Fibroblast of lung (primary cell): Measurements from ENCODE around the gene MED20. TPM values are rescaled to one million over a fixed set of nuclear protein-coding genes. Genes with fewer than 3 reads are reported as not detected.

ENCODE experiments used
- DNase-seq, 2 donors: peaks; one replicate each; pipeline versions ENCODE4 v3.0.0 to v3.0.0-alpha.2; 2010; ENCODE audit warnings: low read depth in 2 of 2
- H2AFZ ChIP-seq: 2 replicates; pipeline ENCODE4 v1.5.1; 2012; ENCODE audit warnings: low read length, control low read depth, inconsistent platforms
- H3K27ac ChIP-seq: 2 replicates; pipeline ENCODE4 v1.5.1; 2011; ENCODE audit warnings: low read length, control low read depth; ENCODE audit not compliant: insufficient read depth
- H3K27me3 ChIP-seq: 2 replicates; pipeline ENCODE4 v1.5.1; 2011; ENCODE audit warnings: mild to moderate bottlenecking, low read length; ENCODE audit not compliant: control insufficient read depth, insufficient read depth
- H3K36me3 ChIP-seq: 2 replicates; pipeline ENCODE4 v1.5.1; 2011; ENCODE audit warnings: low read length; ENCODE audit not compliant: control insufficient read depth, insufficient read depth
- H3K4me1 ChIP-seq: 2 replicates; pipeline ENCODE4 v1.5.1; 2011; ENCODE audit warnings: low read length; ENCODE audit not compliant: control insufficient read depth, insufficient read depth; ENCODE audit errors: extremely low read depth
- H3K4me2 ChIP-seq: 2 replicates; pipeline ENCODE4 v1.5.1; 2011; ENCODE audit warnings: low read length, control low read depth; ENCODE audit not compliant: insufficient read depth; ENCODE audit errors: extremely low read depth
- H3K4me3 ChIP-seq, 4 experiments: fragments of 200-600 bp in 1 of 4; sonication (generic) in 1 of 4; replicated peaks in 1 of 4; 2 replicates each; pipeline ENCODE4 v1.5.1; 2011 to 2016; ENCODE audit warnings: low read length in 4 of 4, low read depth in 3 of 4, mild to moderate bottlenecking in 3 of 4, control low read depth in 2 of 4, inconsistent platforms in 1 of 4, mixed read lengths in 1 of 4; ENCODE audit not compliant: insufficient read depth in 1 of 4; ENCODE audit errors: control extremely low read depth in 1 of 4
- H3K79me2 ChIP-seq: 2 replicates; pipeline ENCODE4 v1.5.1; 2012; ENCODE audit warnings: mild to moderate bottlenecking, low read length, inconsistent platforms; ENCODE audit not compliant: control insufficient read depth, insufficient read depth
- H3K9ac ChIP-seq: 2 replicates; pipeline ENCODE4 v1.5.1; 2011; ENCODE audit warnings: mild to moderate bottlenecking, low read length, control low read depth; ENCODE audit not compliant: insufficient read depth
- H3K9me3 ChIP-seq: 2 replicates; pipeline ENCODE4 v1.5.1; 2012; ENCODE audit warnings: low read depth, low read length; ENCODE audit not compliant: control insufficient read depth, insufficient read depth
- H4K20me1 ChIP-seq: 2 replicates; pipeline ENCODE4 v1.5.1; 2011; ENCODE audit warnings: low read length; ENCODE audit not compliant: control insufficient read depth, insufficient read depth; ENCODE audit errors: extremely low read depth
- CTCF ChIP-seq, 2 donors: IDR thresholded peaks in 1 of 2; conservative IDR thresholded peaks in 1 of 2; 1 replicate in 1 of 2; 2 replicates in 1 of 2; pipeline ENCODE4 v1.5.1; 2011 to 2012; ENCODE audit warnings: low read length in 2 of 2, control low read depth in 1 of 2, inconsistent platforms in 1 of 2, low read depth in 1 of 2, mild to moderate bottlenecking in 1 of 2
- EZH2 ChIP-seq: IDR thresholded peaks from 2 replicates; pipeline ENCODE4 v1.5.1; 2012; ENCODE audit warnings: low read length, control low read depth, mild to moderate bottlenecking; ENCODE audit errors: missing control alignments
- polyA plus RNA-seq, 2 donors: library from polyadenylated mRNA; depleted of rRNA in 1 of 2; stranded (reverse) in 1 of 2; unstranded in 1 of 2; fragments of >200 nt; gene quantifications; 2 replicates each; pipeline ENCODE4 v1.2.1, GENCODE V29; 2011 to 2012; ENCODE audit warnings: missing spikeins in 1 of 2
- total RNA-seq: library from RNA; depleted of rRNA; stranded (reverse); fragments of >200 nt; gene quantifications from 2 replicates; pipeline ENCODE4 v1.2.1, GENCODE V29; 2014

Gene MED20
- total and polyA plus RNA-seq, 2 donors (not counting 1 experiment from before 2014, with no cell fraction given) = 27.7 to 38.6 TPM

- peak overlapping the region; percentile 79 for H3K27ac ChIP-seq
Observed at GRCh38 chr6:41939848-41940758, 19.2 kb upstream of the MED20 start.

GRCh38 chr6:41939176-41939847 is 18.4 kb upstream of the MED20 start:
- H3K36me3 ChIP-seq = peaks cover 15% of the 10 kb centered on the region
- peaks cover 16% of the 10 kb centered on the region for H3K4me1 ChIP-seq
- H3K27me3 ChIP-seq = no peaks in the 10 kb centered on the region
- H3K79me2 ChIP-seq = peaks cover 41% of the 10 kb centered on the region
- no peak overlapping the region for H3K4me2 ChIP-seq
- H3K4me3 ChIP-seq = peak overlapping the region in 2 of 4 experiments; percentile 74 to 95
- peak; percentile 42 to 68 for DNase-seq
- no peak overlapping the region for H2AFZ ChIP-seq
- TF ChIP-seq EZH2 (no peak), CTCF (conservative IDR thresholded peaks at IDR 0.05 in 1 of 2, IDR thresholded peaks at IDR 0.05 in 1 of 2; ENCODE audit: low read depth in 1 of 2, low read length in 2 of 2) (no peak)
- H3K9ac ChIP-seq = no peak overlapping the region
- no peaks in the 10 kb centered on the region for H3K9me3 ChIP-seq
- H3K27ac ChIP-seq = peak overlapping the region; percentile 26
- H4K20me1 ChIP-seq = no peaks in the 10 kb centered on the region

More at GRCh38 chr6:41939848-41940758, 19.2 kb upstream of the MED20 start:
- Histone ChIP-seq H2AFZ (peak overlapping the region; percentile 74), H3K4me2 (peak overlapping the region; percentile 95), H3K79me2 (peaks cover 41% of the 10 kb centered on the region), H3K9ac (peak overlapping the region; percentile 73), H3K27me3 (no peaks in the 10 kb centered on the region), H3K36me3 (peaks cover 13% of the 10 kb centered on the region), H4K20me1 (no peaks in the 10 kb centered on the region), H3K4me3 (peak overlapping the region; percentile 74 to 95 (median 92)), H3K4me1 (peaks cover 16% of the 10 kb centered on the region), H3K9me3 (no peaks in the 10 kb centered on the region)
- no peak for TF ChIP-seq CTCF (conservative IDR thresholded peaks at IDR 0.05 in 1 of 2, IDR thresholded peaks at IDR 0.05 in 1 of 2; ENCODE audit: low read depth in 1 of 2, low read length in 2 of 2)
- TF ChIP-seq EZH2 = no peak
- peak; percentile 44 to 61 for DNase-seq

GRCh38 chr6:41938590-41939175 is 17.7 kb upstream of the MED20 start:
- no peaks in the 10 kb centered on the region for H4K20me1 ChIP-seq

More at GRCh38 chr6:41938590-41939175, 17.7 kb upstream of the MED20 start:
- peaks cover 41% of the 10 kb centered on the region for H3K79me2 ChIP-seq
- peak overlapping the region in 1 of 4 experiments; percentile 10 for H3K4me3 ChIP-seq
- no peaks in the 10 kb centered on the region for H3K27me3 ChIP-seq
- H3K27ac ChIP-seq = no peak overlapping the region
- TF ChIP-seq EZH2 (no peak), CTCF (conservative IDR thresholded peaks at IDR 0.05 in 1 of 2, IDR thresholded peaks at IDR 0.05 in 1 of 2; ENCODE audit: low read depth in 1 of 2, low read length in 2 of 2) (no peak)
- peaks cover 16% of the 10 kb centered on the region for H3K4me1 ChIP-seq
- DNase-seq = no peak
- no peak overlapping the region for H3K9ac ChIP-seq
- peaks cover 18% of the 10 kb centered on the region for H3K36me3 ChIP-seq
- no peaks in the 10 kb centered on the region for H3K9me3 ChIP-seq
- no peak overlapping the region for H3K4me2 ChIP-seq
- no peak overlapping the region for H2AFZ ChIP-seq
